Astrocyte (in vitro differentiated cells and primary cell): ENCODE measurements around the gene DZIP1.

Source experiments
- CTCF ChIP-seq: IDR thresholded peaks from 2 replicates; pipeline ENCODE4 v1.5.1; 2011; ENCODE audit warnings: low read depth, mild to moderate bottlenecking, inconsistent platforms, low read length, moderate library complexity; ENCODE audit not compliant: insufficient read depth
- EZH2 ChIP-seq: IDR thresholded peaks from 2 replicates; pipeline ENCODE4 v1.6.1; 2012; ENCODE audit warnings: mild to moderate bottlenecking, low read length, inconsistent platforms; ENCODE audit not compliant: insufficient read depth

- TF ChIP-seq CTCF (no peak), EZH2 (no peak)
Measured at GRCh38 chr13:95620825-95621498, 23.5 kb downstream of the DZIP1 start.
